Tibial nerve (tissue), 3 donors: ENCODE measurements around the gene ARAP1.

Source experiments
- CTCF ChIP-seq, 5 experiments: fragments of 200-600 bp in 3 of 5; fragments of 450-650 bp in 2 of 5; sonication (generic) in 3 of 5; IDR thresholded peaks; one replicate each; pipeline ENCODE4 v1.5.1; 2016 to 2019; ENCODE audit warnings: antibody characterized with exemption in 5 of 5, mild to moderate bottlenecking in 3 of 5, moderate library complexity in 2 of 5
- POLR2A ChIP-seq, 2 donors: fragments of 450-650 bp; IDR thresholded peaks; one replicate each; pipeline ENCODE4 v1.6.1; 2017; ENCODE audit warnings: antibody characterized with exemption in 2 of 2, mild to moderate bottlenecking in 2 of 2, moderate library complexity in 2 of 2

DNA sequence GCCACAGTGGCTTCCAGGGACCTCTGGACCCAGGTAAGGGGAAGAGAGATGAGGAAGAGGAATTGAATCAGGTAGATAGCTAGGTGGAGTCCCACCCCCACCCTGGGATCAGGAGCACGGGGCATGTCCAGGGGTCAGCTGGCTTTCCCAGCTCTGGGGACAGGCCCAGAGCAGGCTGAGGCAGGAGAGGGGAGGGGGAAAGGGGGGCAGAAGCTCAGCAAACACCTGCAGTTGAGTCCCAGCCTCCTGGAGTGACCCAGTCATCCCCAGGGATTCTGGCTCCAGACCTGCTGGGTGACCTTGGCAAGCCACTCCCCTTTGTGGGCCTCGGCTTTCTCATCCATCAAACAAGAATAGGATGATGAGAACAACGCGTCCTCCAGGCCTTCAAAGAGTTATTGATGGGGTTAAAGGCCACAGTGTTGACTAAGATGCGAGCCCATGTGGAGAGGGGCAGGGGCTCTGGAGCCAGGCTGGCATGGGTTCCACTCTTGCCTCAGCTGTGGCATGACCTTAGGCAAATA is 25.6 kb upstream of the ARAP1 start:
- TF ChIP-seq CTCF (IDR thresholded peaks at IDR 0.05) (no peak), POLR2A (IDR thresholded peaks at IDR 0.05) (no peak)
